H9 (cell line): Measurements from ENCODE around the gene NPHP1. TPM values are rescaled to one million over a fixed set of nuclear protein-coding genes. Genes with fewer than 3 reads are reported as not detected.

ENCODE experiments used
- DNase-seq: peaks from one replicate; pipeline ENCODE4 v3.0.0-alpha.2; 2017
- H2AFZ ChIP-seq: one replicate; pipeline ENCODE4 v1.6.1; 2013; ENCODE audit warnings: mild to moderate bottlenecking, low read length, control low read depth, moderate library complexity
- H2AK5ac ChIP-seq: 2 replicates; pipeline ENCODE4 v1.6.1; 2013; ENCODE audit warnings: low read length, control low read depth, mixed read lengths; ENCODE audit not compliant: insufficient read length
- H2BK120ac ChIP-seq: one replicate; pipeline ENCODE4 v1.6.1; 2013; ENCODE audit warnings: low read depth, mild to moderate bottlenecking, low read length, control low read depth, inconsistent platforms; ENCODE audit not compliant: poor library complexity, severe bottlenecking
- H2BK12ac ChIP-seq: 2 replicates; pipeline ENCODE4 v1.6.1; 2013; ENCODE audit warnings: low read length, control low read depth, mixed read lengths, low read depth; ENCODE audit not compliant: insufficient read length
- H2BK15ac ChIP-seq: 2 replicates; pipeline ENCODE4 v1.6.1; 2013; ENCODE audit warnings: low read depth, low read length, control low read depth
- H2BK20ac ChIP-seq: one replicate; pipeline ENCODE4 v1.6.1; 2013; ENCODE audit warnings: low read depth, mild to moderate bottlenecking, low read length, control low read depth, inconsistent platforms; ENCODE audit not compliant: poor library complexity, severe bottlenecking
- H2BK5ac ChIP-seq: 2 replicates; pipeline ENCODE4 v1.6.1; 2013; ENCODE audit warnings: low read length, control low read depth, mixed read lengths; ENCODE audit not compliant: insufficient read length
- H3K14ac ChIP-seq: 2 replicates; pipeline ENCODE4 v1.6.1; 2013; ENCODE audit warnings: low read length, control low read depth; ENCODE audit not compliant: insufficient read depth
- H3K18ac ChIP-seq: 2 replicates; pipeline ENCODE4 v1.6.1; 2013; ENCODE audit warnings: low read depth, mild to moderate bottlenecking, mixed read lengths, low read length, control low read depth; ENCODE audit not compliant: insufficient read length
- H3K23ac ChIP-seq: 2 replicates; pipeline ENCODE4 v1.6.1; 2013; ENCODE audit warnings: low read length, control low read depth, mixed read lengths, low read depth; ENCODE audit not compliant: insufficient read length
- H3K23me2 ChIP-seq: 2 replicates; pipeline ENCODE4 v1.6.1; 2013; ENCODE audit warnings: low read depth, mild to moderate bottlenecking, mixed read lengths, low read length, control low read depth; ENCODE audit not compliant: insufficient read length, poor library complexity, severe bottlenecking
- H3K27ac ChIP-seq: 2 replicates; pipeline ENCODE4 v1.5.1; 2013; ENCODE audit warnings: low read length, control low read depth, mixed read lengths, low read depth; ENCODE audit not compliant: insufficient read length
- H3K27me3 ChIP-seq: 2 replicates; pipeline ENCODE4 v1.6.1; 2013; ENCODE audit warnings: low read length, control low read depth, inconsistent platforms; ENCODE audit not compliant: insufficient read depth
- H3K4ac ChIP-seq: 2 replicates; pipeline ENCODE4 v1.6.1; 2013; ENCODE audit warnings: low read depth, mild to moderate bottlenecking, control low read depth, inconsistent platforms, low read length, moderate library complexity
- H3K4me1 ChIP-seq: 2 replicates; pipeline ENCODE4 v1.6.1; 2013; ENCODE audit warnings: low read length, control low read depth, inconsistent platforms; ENCODE audit not compliant: insufficient read depth
- H3K4me2 ChIP-seq: 2 replicates; pipeline ENCODE4 v1.6.1; 2013; ENCODE audit warnings: low read length, control low read depth, mixed read lengths; ENCODE audit not compliant: insufficient read length, insufficient read depth
- H3K56ac ChIP-seq: 2 replicates; pipeline ENCODE4 v1.6.1; 2013; ENCODE audit warnings: low read depth, mild to moderate bottlenecking, mixed read lengths, low read length, control low read depth; ENCODE audit not compliant: insufficient read length
- H3K79me1 ChIP-seq: 2 replicates; pipeline ENCODE4 v1.6.1; 2013; ENCODE audit warnings: low read depth, mild to moderate bottlenecking, moderate library complexity, low read length, control low read depth, inconsistent platforms; ENCODE audit not compliant: insufficient read depth, poor library complexity, severe bottlenecking
- H3K79me2 ChIP-seq: 2 replicates; pipeline ENCODE4 v1.6.1; 2013; ENCODE audit warnings: low read length, control low read depth, inconsistent platforms; ENCODE audit not compliant: insufficient read depth
- H3K9ac ChIP-seq: 2 replicates; pipeline ENCODE4 v1.6.1; 2013; ENCODE audit warnings: low read length, control low read depth, mixed read lengths; ENCODE audit not compliant: insufficient read length; ENCODE audit errors: extremely low read depth
- H3K9me3 ChIP-seq: one replicate; pipeline ENCODE4 v1.6.1; 2013; ENCODE audit warnings: low read depth, low read length, inconsistent platforms; ENCODE audit not compliant: control insufficient read depth
- H3T11ph ChIP-seq: one replicate; pipeline ENCODE4 v1.6.1; 2013; ENCODE audit warnings: mild to moderate bottlenecking, low read length, control low read depth, inconsistent platforms
- H4K20me1 ChIP-seq: one replicate; pipeline ENCODE4 v1.6.1; 2013; ENCODE audit not compliant: control insufficient read depth, insufficient read length, insufficient read depth
- H4K5ac ChIP-seq: 2 replicates; pipeline ENCODE4 v1.6.1; 2013; ENCODE audit warnings: low read depth, mild to moderate bottlenecking, mixed read lengths, low read length, control low read depth; ENCODE audit not compliant: insufficient read length
- H4K8ac ChIP-seq: replicated peaks from 2 replicates; pipeline ENCODE4 v1.6.1; 2013; ENCODE audit warnings: low read length, control low read depth, mixed read lengths, low read depth; ENCODE audit not compliant: insufficient read length
- H4K91ac ChIP-seq: 2 replicates; pipeline ENCODE4 v1.6.1; 2013; ENCODE audit warnings: low read depth, mild to moderate bottlenecking, moderate library complexity, mixed read lengths, low read length, control low read depth; ENCODE audit not compliant: insufficient read length
- H3K27ac Mint-ChIP-seq, 3 experiments: 2 replicates in 2 of 3; 3 replicates in 1 of 3; pipeline ENCODE4 v1.8.0; 2020 to 2021; ENCODE audit warnings: mixed read lengths in 3 of 3, mild to moderate bottlenecking in 1 of 3, moderate library complexity in 1 of 3
- H3K27me3 Mint-ChIP-seq: 2 replicates; pipeline ENCODE4 v1.8.0; 2021; ENCODE audit warnings: low read depth, mild to moderate bottlenecking, moderate library complexity, mixed read lengths
- H3K36me3 Mint-ChIP-seq, 3 experiments: 2 replicates in 2 of 3; 3 replicates in 1 of 3; pipeline ENCODE4 v1.8.0; 2020 to 2021; ENCODE audit warnings: low read depth in 3 of 3, mixed read lengths in 3 of 3; ENCODE audit not compliant: insufficient read depth in 1 of 3
- H3K4me1 Mint-ChIP-seq, 2 experiments: 2 replicates each; pipeline ENCODE4 v1.8.0; 2020; ENCODE audit warnings: mixed read lengths in 2 of 2
- H3K4me3 Mint-ChIP-seq, 2 experiments: 2 replicates in 1 of 2; 3 replicates in 1 of 2; pipeline ENCODE4 v1.8.0; 2020 to 2021; ENCODE audit warnings: mild to moderate bottlenecking in 2 of 2, mixed read lengths in 2 of 2, moderate library complexity in 1 of 2
- H3K9me3 Mint-ChIP-seq, 2 experiments: 2 replicates in 1 of 2; 3 replicates in 1 of 2; pipeline ENCODE4 v1.8.0; 2020; ENCODE audit warnings: mild to moderate bottlenecking in 2 of 2, mixed read lengths in 2 of 2, moderate library complexity in 1 of 2
- CTCF ChIP-seq: fragments of 200-600 bp; sonication (generic); conservative IDR thresholded peaks from 3 replicates; pipeline ENCODE4 v1.8.0; 2021; ENCODE audit warnings: antibody characterized with exemption, mild to moderate bottlenecking
- WGBS: extraction: QIAGEN DNeasy Blood & Tissue Kit; methylation state at CpG from one replicate; pipeline ENCODE4 v1.1.7; 2013; ENCODE audit warnings: missing lambda C conversion rate, low lambda C conversion rate, mixed read lengths; ENCODE audit not compliant: insufficient read length; ENCODE audit errors: extremely low coverage; 5-methylcytosine and 5-hydroxymethylcytosine counted together
- total RNA-seq: library from RNA; stranded (reverse); gene quantifications from 2 replicates; pipeline ENCODE4 v1.2.1, GENCODE V29; 2021

NPHP1 gene
- total RNA-seq, 1 experiment from 2014 or later = 2.1 TPM

GRCh38 chr2:110121052-110121334 is 83.8 kb downstream of the NPHP1 start:
- H3K9me3 Mint-ChIP-seq = no peaks in the 10 kb centered on the region
- Histone ChIP-seq H3K56ac (no peak overlapping the region), H3K4me2 (no peak overlapping the region), H3K79me2 (no peaks in the 10 kb centered on the region), H3K4me1 (peaks cover 3% of the 10 kb centered on the region; the same call in 1 of the 2 replicates), H3K14ac (no peak overlapping the region), H2BK5ac (no peak overlapping the region), H2AFZ (no peak overlapping the region), H2BK15ac (no peak overlapping the region), H3K4ac (no peak overlapping the region), H3K27ac (no peak overlapping the region), H3T11ph (no peak overlapping the region), H4K20me1 (no peaks in the 10 kb centered on the region), H3K23me2 (peaks cover under 1% of the 10 kb centered on the region), H2BK20ac (no peak overlapping the region), H2BK12ac (no peak overlapping the region), H2AK5ac (no peak overlapping the region), H3K79me1 (no peaks in the 10 kb centered on the region), H3K27me3 (peaks cover under 1% of the 10 kb centered on the region; the same call in 1 of the 2 replicates), H3K9me3 (no peaks in the 10 kb centered on the region), H3K9ac (no peak overlapping the region), H3K18ac (no peak overlapping the region), H4K8ac (no peak overlapping the region), H3K23ac (no peak overlapping the region), H2BK120ac (no peak overlapping the region), H4K5ac (no peak overlapping the region), H4K91ac (no peak overlapping the region)
- no peak overlapping the region for H3K27ac Mint-ChIP-seq
- TF ChIP-seq CTCF = no peak
- H3K4me3 Mint-ChIP-seq = no peak overlapping the region
- no peaks in the 10 kb centered on the region for H3K36me3 Mint-ChIP-seq
- peaks cover 7 to 11% of the 10 kb centered on the region in 2 experiments; a peak in 2 of 4 replicates for H3K4me1 Mint-ChIP-seq
- no peak for DNase-seq
- H3K27me3 Mint-ChIP-seq = peaks cover 45% of the 10 kb centered on the region
- WGBS = no CpG with 5 or more reads among the region's 2 CpGs
